T follicular helper cell (primary cell): Measurements from ENCODE around the gene TRPV4.

Source experiments
- DNase-seq: peaks from one replicate; pipeline ENCODE4 v3.0.0-alpha.2; 2020; ENCODE audit warnings: low read depth

Gene TRPV4

GRCh38 chr12:109827566-109828550 lies 5.3 kb downstream of the TRPV4 start:
- no peak for DNase-seq

- no peak for DNase-seq
Measured at GRCh38 chr12:109827080-109827479, 6.1 kb downstream of the TRPV4 start.

GRCh38 chr12:109824731-109825130 lies 8.5 kb downstream of the TRPV4 start:
- DNase-seq = no peak

- no peak for DNase-seq
Measured at GRCh38 chr12:109822951-109823411, 10.2 kb downstream of the TRPV4 start.

GRCh38 chr12:109822416-109822815 lies 10.8 kb downstream of the TRPV4 start:
- no peak for DNase-seq

GRCh38 chr12:109821968-109822367 lies 11.2 kb downstream of the TRPV4 start:
- no peak for DNase-seq

- no peak for DNase-seq
Measured at GRCh38 chr12:109820816-109821381, 12.3 kb downstream of the TRPV4 start.

GRCh38 chr12:109818905-109819500 lies 14.2 kb downstream of the TRPV4 start:
- no peak for DNase-seq

- no peak for DNase-seq
Measured at GRCh38 chr12:109818253-109818652, 14.9 kb downstream of the TRPV4 start.

- no peak for DNase-seq
Measured at GRCh38 chr12:109817627-109818231, 15.5 kb downstream of the TRPV4 start.

- no peak for DNase-seq
Measured at GRCh38 chr12:109816870-109817269, 16.3 kb downstream of the TRPV4 start.

- no peak for DNase-seq
Measured at GRCh38 chr12:109815757-109816617, 17.2 kb downstream of the TRPV4 start.

- DNase-seq = no peak
Measured at GRCh38 chr12:109815225-109815624, 18.0 kb downstream of the TRPV4 start.

GRCh38 chr12:109814600-109815150 lies 18.5 kb downstream of the TRPV4 start:
- DNase-seq = no peak

- DNase-seq = no peak
Measured at GRCh38 chr12:109813810-109814416, 19.3 kb downstream of the TRPV4 start.

- DNase-seq = no peak
Measured at GRCh38 chr12:109811624-109811995, 21.6 kb downstream of the TRPV4 start.

- DNase-seq = no peak
Measured at GRCh38 chr12:109810954-109811623, 22.1 kb downstream of the TRPV4 start.

- no peak for DNase-seq
Measured at GRCh38 chr12:109808876-109809646, 24.1 kb downstream of the TRPV4 start.

GRCh38 chr12:109807954-109808643 lies 25.1 kb downstream of the TRPV4 start:
- no peak for DNase-seq
